GM15510 (cell line): ENCODE data around the gene VPS35L.

Experiments used
- POLR2A ChIP-seq: IDR thresholded peaks from 3 replicates; pipeline ENCODE4 v1.6.1; 2011; ENCODE audit warnings: borderline replicate concordance; ENCODE audit not compliant: insufficient read length; ENCODE audit errors: extremely low read depth

Gene VPS35L

GRCh38 chr16:19722981-19723380 lies 167.5 kb downstream of the VPS35L start:
- TF ChIP-seq POLR2A = no peak

GRCh38 chr16:19728636-19728965 lies 173.1 kb downstream of the VPS35L start:
- TF ChIP-seq POLR2A = no peak

- TF ChIP-seq POLR2A = no peak
Measured at GRCh38 chr16:19733551-19733950, 178.0 kb downstream of the VPS35L start.

DNA sequence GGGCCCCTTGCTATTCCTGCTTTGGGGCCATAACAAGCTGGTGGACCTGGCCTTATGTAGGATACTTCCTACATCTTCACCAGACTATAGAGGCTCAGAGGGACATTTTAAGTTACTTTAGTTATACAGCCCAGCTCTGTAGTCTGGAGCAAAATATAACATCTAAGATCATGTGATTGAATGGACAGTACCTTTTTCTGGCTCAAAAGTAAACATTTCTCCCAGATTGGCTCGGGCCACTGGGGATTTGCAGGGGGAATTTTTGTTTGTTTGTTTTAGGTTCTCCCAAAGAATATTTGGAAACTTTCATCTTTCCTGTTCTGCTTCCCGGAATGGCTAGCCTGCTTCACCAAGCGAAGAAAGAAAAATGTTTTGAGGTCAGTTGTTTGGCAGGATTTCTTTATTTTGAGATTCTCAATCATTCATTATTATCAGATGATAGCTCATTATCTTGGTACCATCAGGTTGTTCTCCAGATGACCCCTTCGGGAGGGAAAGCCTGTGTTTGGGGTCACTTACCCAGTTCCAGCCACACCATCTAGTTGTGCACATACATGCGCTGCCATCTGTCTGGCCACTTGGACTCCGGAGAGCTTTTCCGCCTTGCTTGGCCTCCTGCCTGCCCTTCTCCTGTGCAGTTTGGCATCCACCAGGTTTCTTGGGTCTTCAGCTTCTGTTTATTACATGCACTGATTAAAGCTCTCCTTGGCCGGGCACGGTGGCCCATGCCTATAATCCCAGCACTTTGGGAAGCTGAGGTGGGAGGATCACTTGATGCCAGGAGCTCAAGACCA lies 179.8 kb downstream of the VPS35L start:
- TF ChIP-seq POLR2A = no peak

GRCh38 chr16:19737306-19738038 lies 182.0 kb downstream of the VPS35L start:
- no peak for TF ChIP-seq POLR2A

DNA sequence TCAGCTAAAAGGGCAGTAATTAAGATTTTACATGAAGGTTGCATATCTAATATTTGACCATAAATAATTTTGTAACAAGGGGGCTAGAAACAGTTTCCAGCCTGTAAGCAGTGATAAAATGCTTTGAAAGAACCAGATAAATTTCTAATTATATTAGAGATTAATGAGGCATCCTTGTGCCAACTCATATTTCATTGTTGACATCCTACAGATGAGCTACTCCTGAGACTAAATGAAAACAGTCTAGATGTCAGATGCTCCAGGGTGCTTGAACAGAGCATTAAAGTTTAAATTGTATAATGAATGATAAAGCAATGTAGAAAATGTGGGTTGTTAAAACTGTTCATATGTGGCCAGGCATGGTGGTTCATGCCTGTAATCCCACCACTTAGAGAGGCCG lies 185.9 kb downstream of the VPS35L start:
- no peak for TF ChIP-seq POLR2A

DNA sequence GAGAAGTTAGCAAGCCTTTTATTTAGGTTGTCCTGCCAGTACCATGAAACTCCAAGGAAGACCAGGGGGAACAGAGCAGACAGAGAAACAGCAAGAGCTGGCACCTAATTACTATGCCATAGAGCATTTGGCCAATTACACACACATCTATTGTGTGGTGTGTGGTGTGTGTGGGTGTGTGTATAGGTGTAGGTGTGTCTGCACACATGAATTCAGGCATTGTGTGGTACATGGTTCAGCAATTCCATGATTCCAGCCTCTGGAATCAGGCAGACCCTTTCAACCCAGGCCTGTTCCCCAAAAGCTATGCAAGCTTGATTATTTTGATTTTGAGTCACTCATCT lies 188.3 kb downstream of the VPS35L start:
- TF ChIP-seq POLR2A = no peak

GRCh38 chr16:19744670-19745069 lies 189.2 kb downstream of the VPS35L start:
- TF ChIP-seq POLR2A = no peak

- no peak for TF ChIP-seq POLR2A
Measured at GRCh38 chr16:19745286-19746010, 189.9 kb downstream of the VPS35L start.

DNA sequence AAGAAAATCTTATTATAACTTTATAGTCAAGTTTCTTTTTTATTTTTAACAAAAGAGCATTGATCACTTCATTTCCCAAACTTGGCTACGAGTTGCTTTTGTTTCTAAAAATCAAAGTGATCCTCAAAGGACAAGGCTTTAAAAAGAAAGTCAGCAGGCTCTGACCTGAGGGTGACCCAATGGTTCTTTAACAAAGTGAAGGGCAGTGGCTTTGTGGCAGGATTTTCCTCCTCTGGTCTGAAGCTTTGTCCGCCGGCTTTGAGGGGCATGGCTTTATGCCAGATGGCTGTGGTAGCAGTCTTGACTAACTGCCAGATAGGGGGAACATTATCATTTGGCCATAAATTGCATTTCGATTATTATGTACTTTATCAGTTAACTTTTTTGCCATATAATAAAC lies 191.1 kb downstream of the VPS35L start:
- no peak for TF ChIP-seq POLR2A

GRCh38 chr16:19748389-19749168 lies 193.1 kb downstream of the VPS35L start:
- no peak for TF ChIP-seq POLR2A

- TF ChIP-seq POLR2A = no peak
Measured at GRCh38 chr16:19749571-19750080, 194.1 kb downstream of the VPS35L start.
